ENCODE results near the gene C1QTNF9B.
"Not testable (repeated sequence)": the region's sequence is repeated elsewhere in the genome, so short reads cannot be mapped to it uniquely, and the experiment has no call there.

Gene C1QTNF9B

DNA sequence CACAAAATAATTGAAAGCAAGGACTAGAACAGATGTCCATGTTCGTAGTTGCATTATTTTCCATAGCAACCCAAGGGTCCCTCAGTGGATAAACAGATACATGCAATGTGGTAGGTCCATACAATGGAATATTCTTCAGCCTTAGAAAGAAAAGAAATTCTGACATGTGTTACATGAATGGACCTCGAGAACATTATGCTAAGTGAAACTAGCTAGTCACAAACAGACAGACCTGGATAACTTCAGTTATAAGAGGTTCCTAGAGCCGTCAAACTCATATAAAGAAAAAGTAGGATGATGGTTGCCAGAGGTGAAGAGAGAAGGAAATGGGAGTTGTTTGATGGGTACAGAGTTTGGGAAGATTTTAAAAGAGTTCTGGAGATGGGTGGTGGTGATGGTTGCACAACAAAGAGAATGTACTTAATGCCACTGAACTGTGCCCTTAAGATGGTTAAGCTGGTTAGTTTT is at the start of gene C1QTNF9B:
Gene C1QTNF9B, minus strand, starts transcription at position 51 of the 468 bp plus-strand sequence.
- not testable (repeated sequence) for DNase-seq (ENCODE audit: low read depth in 1 of 2, low spot score in 1 of 2)

GRCh38 chr13:23946900-23947299 is 49.6 kb upstream of the C1QTNF9B start:
- no peak for DNase-seq (ENCODE audit: low read depth in 1 of 2, low spot score in 1 of 2)

DNA sequence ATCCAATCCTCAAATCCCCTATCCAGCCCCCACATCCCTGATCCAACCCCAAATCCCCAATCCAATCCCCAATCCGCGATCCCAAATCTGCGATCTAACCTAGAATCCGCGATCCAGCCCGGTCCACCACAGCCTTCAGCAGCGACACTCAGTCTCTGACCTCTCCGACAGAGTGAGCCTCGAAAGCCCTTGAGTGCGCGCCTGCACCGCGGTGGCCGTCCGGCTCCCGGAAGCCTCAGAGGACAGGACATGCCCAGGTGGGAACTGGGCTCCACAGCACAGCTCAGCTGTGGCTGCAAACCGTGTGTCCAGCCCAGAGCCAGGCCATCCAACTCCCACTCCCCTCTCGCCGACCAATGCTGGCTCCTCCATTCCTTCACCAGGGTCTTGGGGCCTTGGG is 48.8 kb upstream of the C1QTNF9B start:
- DNase-seq (ENCODE audit: low read depth in 1 of 2, low spot score in 1 of 2), result no peak

DNA sequence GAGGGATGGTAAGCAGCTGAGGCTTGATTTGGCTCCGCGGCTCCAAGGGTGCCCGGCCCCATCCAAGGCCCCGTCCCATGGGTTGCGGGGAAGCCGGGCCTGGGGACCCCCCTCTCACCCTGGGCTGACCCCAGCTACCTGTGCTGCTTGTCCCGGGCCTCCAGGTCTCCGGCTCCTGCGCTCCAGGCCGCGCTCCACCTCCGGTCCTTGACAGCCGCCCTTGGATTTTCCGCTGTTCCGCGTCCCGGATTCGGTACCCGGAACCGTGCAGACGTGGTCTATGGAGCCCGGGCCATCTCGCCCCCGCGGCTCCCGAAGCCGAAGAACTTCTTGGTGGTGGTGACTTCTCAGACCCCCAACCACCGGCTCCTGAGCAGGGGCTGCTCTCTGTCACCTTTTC is 48.3 kb upstream of the C1QTNF9B start:
- no peak for DNase-seq (ENCODE audit: low read depth in 1 of 2, low spot score in 1 of 2)

GRCh38 chr13:23941211-23941610 is 43.9 kb upstream of the C1QTNF9B start:
- no peak for DNase-seq (ENCODE audit: low read depth in 1 of 2, low spot score in 1 of 2)

GRCh38 chr13:23939666-23940065 is 42.4 kb upstream of the C1QTNF9B start:
- DNase-seq (ENCODE audit: low read depth in 1 of 2, low spot score in 1 of 2), result not testable (repeated sequence)

DNA sequence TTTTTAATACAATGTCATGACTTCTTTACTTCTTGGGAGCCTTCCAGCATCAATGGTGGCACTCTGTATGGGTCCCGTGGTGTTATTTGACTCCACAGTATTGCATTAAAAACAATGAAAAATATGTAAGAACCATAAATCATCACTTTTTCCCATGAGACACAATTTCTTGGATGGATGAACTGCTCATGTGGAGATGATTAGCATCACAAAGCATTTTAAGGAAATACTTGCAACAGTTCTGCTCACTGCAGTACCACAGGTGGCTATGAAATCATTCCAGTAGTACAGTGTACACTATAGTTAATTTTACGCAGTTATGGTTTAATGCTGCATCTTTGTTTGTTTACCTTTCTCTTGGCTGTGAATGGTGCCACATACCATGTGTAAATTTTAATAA is 37.2 kb upstream of the C1QTNF9B start:
- no peak for DNase-seq (ENCODE audit: low read depth in 1 of 2, low spot score in 1 of 2)

GRCh38 chr13:23928985-23929384 is 31.7 kb upstream of the C1QTNF9B start:
- DNase-seq (ENCODE audit: low read depth in 1 of 2, low spot score in 1 of 2), result no peak

GRCh38 chr13:23923031-23923430 is 25.7 kb upstream of the C1QTNF9B start:
- DNase-seq (ENCODE audit: low read depth in 1 of 2, low spot score in 1 of 2), result no peak

DNA sequence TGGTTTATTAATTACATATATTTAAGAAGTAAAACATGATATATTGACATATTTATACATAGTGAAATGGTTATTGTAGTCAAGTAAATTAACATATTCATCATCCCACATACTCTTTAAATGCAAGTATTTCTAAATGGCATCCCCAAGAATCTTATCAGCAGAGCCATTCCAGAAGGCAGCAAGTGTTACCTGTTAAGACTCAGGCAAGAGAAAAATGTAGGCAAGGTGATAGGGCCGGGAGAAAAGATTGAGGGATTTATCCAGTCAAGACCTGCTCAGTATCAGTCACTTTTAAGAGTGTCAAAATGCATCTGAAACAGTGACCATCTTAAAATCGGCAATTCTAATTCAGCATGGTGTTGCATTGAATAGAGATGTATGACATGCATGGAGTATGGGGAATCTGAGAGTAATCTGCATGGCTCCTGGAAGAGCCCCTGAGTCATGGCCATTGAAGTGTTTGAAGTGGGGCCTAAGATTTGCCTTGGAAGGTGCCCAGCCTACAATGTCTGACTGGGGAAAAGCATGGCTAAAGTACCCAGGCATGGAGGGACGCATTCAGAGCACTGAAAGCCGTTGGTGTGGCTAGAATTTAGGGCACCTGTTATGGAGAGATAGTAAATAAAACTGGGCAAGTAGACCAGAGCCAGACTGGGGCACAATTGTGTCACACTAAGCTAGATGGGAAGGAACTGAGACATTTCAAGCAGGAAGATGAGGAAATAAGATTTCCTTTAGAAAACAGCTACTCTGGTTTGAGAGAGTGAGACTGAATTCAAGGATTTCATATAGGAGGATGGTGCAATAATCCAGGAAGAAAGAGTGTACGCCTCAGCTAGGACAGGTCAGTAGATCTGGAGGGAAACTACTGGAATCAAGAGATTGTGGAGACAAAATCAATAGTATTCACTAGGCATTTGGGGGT is 25.0 kb upstream of the C1QTNF9B start:
- no peak for DNase-seq (ENCODE audit: low read depth in 1 of 2, low spot score in 1 of 2)

DNA sequence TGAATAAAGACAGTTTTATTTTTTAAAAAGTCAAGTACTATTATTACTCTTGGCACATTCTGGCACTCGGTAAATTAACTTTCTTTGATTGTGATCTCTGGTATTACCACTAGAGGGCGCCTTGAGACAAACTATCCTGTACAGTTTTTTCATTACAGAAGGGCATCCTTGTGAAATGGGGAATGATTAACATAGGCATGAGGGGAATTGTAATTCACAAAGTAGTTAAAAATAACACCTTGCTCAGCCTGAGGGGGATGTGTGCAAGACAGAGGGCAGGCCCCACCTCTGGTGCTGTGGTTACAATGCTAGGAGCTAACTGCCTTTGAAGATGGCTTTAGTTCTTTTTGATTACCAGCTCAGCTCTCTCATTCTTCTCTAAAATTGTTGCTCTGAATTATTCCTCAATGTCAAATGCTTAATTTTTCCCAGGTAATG is 24.2 kb upstream of the C1QTNF9B start:
- no peak for DNase-seq (ENCODE audit: low read depth in 1 of 2, low spot score in 1 of 2)

- no peak for DNase-seq (ENCODE audit: low read depth in 1 of 2, low spot score in 1 of 2)
Observed at GRCh38 chr13:23919006-23919405, 21.7 kb upstream of the C1QTNF9B start.

- no peak for DNase-seq (ENCODE audit: low read depth in 1 of 2, low spot score in 1 of 2)
Observed at GRCh38 chr13:23918208-23918607, 20.9 kb upstream of the C1QTNF9B start.

DNA sequence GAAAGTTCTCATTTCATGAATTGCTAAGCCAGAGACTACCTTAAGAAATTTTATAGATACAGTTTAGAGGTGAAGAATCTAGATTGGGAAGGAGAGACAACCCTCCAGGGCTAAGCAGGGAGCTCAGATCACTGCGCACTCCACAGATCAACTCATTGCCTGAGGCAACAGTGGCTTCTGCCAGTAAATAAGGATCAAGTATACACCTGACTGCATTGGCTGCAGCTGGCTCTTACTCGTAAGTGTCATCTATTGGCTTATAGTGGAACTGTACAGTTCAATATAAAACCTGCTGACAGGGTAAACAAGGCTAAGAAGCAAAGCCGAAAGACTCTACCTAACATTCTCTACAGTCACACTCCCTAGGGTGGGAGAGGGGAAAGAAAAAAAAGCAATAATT is 18.0 kb upstream of the C1QTNF9B start:
- no peak for DNase-seq (ENCODE audit: low read depth in 1 of 2, low spot score in 1 of 2)

- DNase-seq (ENCODE audit: low read depth in 1 of 2, low spot score in 1 of 2), result no peak
Observed at GRCh38 chr13:23912469-23912868, 15.2 kb upstream of the C1QTNF9B start.

DNA sequence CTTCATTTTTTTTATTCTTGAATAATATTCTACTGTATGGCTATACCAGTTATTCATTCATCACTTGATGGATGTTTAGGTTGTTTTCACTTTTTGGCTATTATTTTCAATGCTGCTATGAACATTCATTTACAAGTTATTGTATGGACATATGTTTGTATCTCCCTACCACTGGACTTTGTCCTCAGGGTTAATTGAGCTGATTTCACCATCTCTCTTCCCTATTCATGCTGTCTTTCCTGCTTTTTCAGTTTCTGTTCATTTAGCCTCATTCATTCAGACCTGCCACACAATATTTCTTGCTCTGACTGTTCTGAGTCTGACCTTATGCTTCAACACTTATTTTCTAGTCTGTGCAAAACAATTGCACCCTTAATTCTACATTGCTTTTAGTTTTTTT is 12.3 kb upstream of the C1QTNF9B start:
- no peak for DNase-seq (ENCODE audit: low read depth in 1 of 2, low spot score in 1 of 2)

DNA sequence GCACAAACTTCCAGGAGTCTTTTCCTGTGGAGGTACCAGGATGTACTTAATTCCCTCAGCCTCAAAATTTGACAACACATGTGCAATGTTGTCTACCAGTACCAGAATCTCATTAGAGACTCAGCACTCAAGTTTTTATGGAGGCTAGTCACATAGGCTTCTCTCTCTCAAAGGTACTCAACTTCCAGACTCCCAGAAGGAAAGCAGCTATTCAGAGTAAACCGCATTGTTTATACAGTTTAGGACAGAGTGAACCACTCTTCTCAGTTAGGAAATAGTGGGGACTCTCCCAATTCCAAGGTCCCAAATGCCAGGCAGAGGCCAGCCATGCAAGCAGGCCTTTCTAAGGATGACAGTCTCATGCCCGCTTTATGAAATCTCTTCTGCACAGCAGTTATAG is 8.5 kb upstream of the C1QTNF9B start:
- DNase-seq (ENCODE audit: low read depth in 1 of 2, low spot score in 1 of 2), result no peak

DNA sequence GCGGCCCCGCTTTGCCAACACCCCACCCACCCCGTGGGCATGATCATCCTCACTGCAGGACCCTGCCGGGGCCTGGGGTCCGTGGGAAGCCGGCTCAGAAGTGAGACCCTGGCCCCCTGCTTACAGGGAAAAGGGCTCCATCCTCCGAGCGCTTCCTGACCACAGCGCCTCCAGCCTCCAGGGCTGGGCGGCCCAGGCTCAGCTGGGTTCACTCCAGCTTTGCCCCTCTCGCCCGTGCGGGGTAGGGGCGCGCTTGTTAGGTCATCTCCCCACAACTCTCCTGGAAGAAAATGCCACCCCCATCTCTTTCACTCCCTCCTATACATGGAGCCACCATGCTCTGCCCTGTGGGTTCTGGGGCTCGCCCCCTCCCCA is 6.6 kb upstream of the C1QTNF9B start:
- DNase-seq (ENCODE audit: low read depth in 1 of 2, low spot score in 1 of 2), result no peak

DNA sequence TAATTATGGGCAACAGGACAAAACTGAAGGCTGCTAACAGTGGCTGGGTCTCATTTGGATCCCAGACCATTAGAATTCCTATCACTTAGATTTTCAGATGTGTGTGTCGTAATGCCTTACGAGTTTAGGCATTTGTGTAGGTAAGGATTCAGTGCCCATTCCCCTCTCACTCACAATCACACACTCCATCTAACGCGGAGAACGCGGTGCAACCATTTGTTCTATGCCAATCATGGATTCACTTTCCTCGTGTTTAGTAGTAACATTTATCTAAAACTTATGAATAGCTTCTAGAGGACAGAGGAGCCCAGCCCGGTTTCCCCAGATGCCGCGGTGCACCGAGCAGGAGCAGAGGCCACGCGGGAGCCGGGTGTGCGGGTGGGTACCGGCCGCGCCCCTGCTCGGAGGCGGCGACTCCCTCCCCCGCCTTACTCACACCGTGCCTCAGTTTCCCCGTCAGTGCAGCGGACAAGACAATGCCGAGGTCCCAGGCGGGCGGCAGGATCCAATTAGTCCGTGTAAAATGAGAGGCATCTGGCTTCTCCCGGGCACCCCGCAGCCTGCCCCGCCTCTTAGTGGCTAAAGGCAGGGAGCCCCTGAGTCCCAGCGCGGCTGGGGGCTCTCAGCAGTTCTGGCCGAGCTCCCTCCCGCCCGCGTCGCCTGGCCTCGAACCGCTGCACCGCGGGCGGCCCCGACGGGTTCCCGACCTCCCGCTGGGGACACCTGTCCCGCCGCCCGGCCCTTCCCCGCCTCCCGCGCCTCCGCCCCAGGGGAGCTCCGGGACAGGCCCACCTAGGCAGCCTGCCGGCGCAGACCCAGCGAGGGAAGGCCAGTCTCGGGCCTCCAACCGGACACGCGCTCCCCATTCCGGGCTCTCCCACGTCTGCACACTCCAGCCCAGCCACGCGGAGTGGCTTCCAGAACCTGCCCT is 5.9 kb upstream of the C1QTNF9B start:
- no peak for DNase-seq (ENCODE audit: low read depth in 1 of 2, low spot score in 1 of 2)

- DNase-seq (ENCODE audit: low read depth in 1 of 2, low spot score in 1 of 2), result no peak
Observed at GRCh38 chr13:23901365-23901764, 4.1 kb upstream of the C1QTNF9B start.

GRCh38 chr13:23899555-23899954 is 2.3 kb upstream of the C1QTNF9B start:
- no peak for DNase-seq (ENCODE audit: low read depth in 1 of 2, low spot score in 1 of 2)

GRCh38 chr13:23898101-23898500 is 799 bp upstream of the C1QTNF9B start:
- no peak for DNase-seq (ENCODE audit: low read depth in 1 of 2, low spot score in 1 of 2)
